Measurements from ENCODE around the gene LYST.
"Not testable (repeated sequence)": the region's sequence is repeated elsewhere in the genome, so short reads cannot be mapped to it uniquely, and the experiment has no call there.

The LYST gene

GRCh38 chr1:235864931-235865525 is 1.7 kb downstream of the LYST start:
- in situ Hi-C loops (cut with HindIII; ENCODE audit: low pct_unique_long_range_greater_than_20kb, low sequenced_read_pairs): no loop called here
- no peak for DNase-seq (ENCODE audit: low read depth in 1 of 2, low spot score in 1 of 2)
- no peak for TF ChIP-seq JUND (IDR thresholded peaks at IDR 0.05; ENCODE audit: low read depth)

GRCh38 chr1:235864469-235864868 is 2.2 kb downstream of the LYST start:
- no peak for TF ChIP-seq JUND (IDR thresholded peaks at IDR 0.05; ENCODE audit: low read depth)
- in situ Hi-C loops (cut with HindIII; ENCODE audit: low pct_unique_long_range_greater_than_20kb, low sequenced_read_pairs): no loop called here
- DNase-seq (ENCODE audit: low read depth in 1 of 2, low spot score in 1 of 2): no peak

- DNase-seq (ENCODE audit: low read depth in 1 of 2, low spot score in 1 of 2): no peak
- in situ Hi-C loops (cut with HindIII; ENCODE audit: low pct_unique_long_range_greater_than_20kb, low sequenced_read_pairs): no loop called here
- TF ChIP-seq JUND (IDR thresholded peaks at IDR 0.05; ENCODE audit: low read depth): no peak
These were observed 3.0 kb downstream of the LYST start for GRCh38 chr1:235863699-235864093.

GRCh38 chr1:235861857-235862256 is 4.8 kb downstream of the LYST start:
- in situ Hi-C loops (cut with HindIII; ENCODE audit: low pct_unique_long_range_greater_than_20kb, low sequenced_read_pairs): no loop called here
- DNase-seq (ENCODE audit: low read depth in 1 of 2, low spot score in 1 of 2): no peak
- no peak for TF ChIP-seq JUND (IDR thresholded peaks at IDR 0.05; ENCODE audit: low read depth)

GRCh38 chr1:235860829-235861228 is 5.9 kb downstream of the LYST start:
- DNase-seq (ENCODE audit: low read depth in 1 of 2, low spot score in 1 of 2): no peak
- no peak for TF ChIP-seq JUND (IDR thresholded peaks at IDR 0.05; ENCODE audit: low read depth)
- in situ Hi-C loops (cut with HindIII; ENCODE audit: low pct_unique_long_range_greater_than_20kb, low sequenced_read_pairs): no loop called here

- TF ChIP-seq JUND (IDR thresholded peaks at IDR 0.05; ENCODE audit: low read depth): no peak
- DNase-seq (ENCODE audit: low read depth in 1 of 2, low spot score in 1 of 2): no peak
- in situ Hi-C loops (cut with HindIII; ENCODE audit: low pct_unique_long_range_greater_than_20kb, low sequenced_read_pairs): no loop called here
These were observed 6.9 kb downstream of the LYST start for GRCh38 chr1:235859789-235860188.

GRCh38 chr1:235858766-235859165 is 7.9 kb downstream of the LYST start:
- DNase-seq (ENCODE audit: low read depth in 1 of 2, low spot score in 1 of 2): no peak
- in situ Hi-C loops (cut with HindIII; ENCODE audit: low pct_unique_long_range_greater_than_20kb, low sequenced_read_pairs): no loop called here
- no peak for TF ChIP-seq JUND (IDR thresholded peaks at IDR 0.05; ENCODE audit: low read depth)

- TF ChIP-seq JUND (IDR thresholded peaks at IDR 0.05; ENCODE audit: low read depth): no peak
- no peak for DNase-seq (ENCODE audit: low read depth in 1 of 2, low spot score in 1 of 2)
- in situ Hi-C loops (cut with HindIII; ENCODE audit: low pct_unique_long_range_greater_than_20kb, low sequenced_read_pairs): no loop called here
These were observed 8.9 kb downstream of the LYST start for GRCh38 chr1:235857756-235858155.

GRCh38 chr1:235855811-235856429 is 10.8 kb downstream of the LYST start:
- in situ Hi-C loops (cut with HindIII; ENCODE audit: low pct_unique_long_range_greater_than_20kb, low sequenced_read_pairs): no loop called here
- DNase-seq (ENCODE audit: low read depth in 1 of 2, low spot score in 1 of 2): no peak

GRCh38 chr1:235854347-235854746 is 12.4 kb downstream of the LYST start:
- DNase-seq (ENCODE audit: low read depth in 1 of 2, low spot score in 1 of 2): no peak
- TF ChIP-seq JUND (IDR thresholded peaks at IDR 0.05; ENCODE audit: low read depth): no peak
- in situ Hi-C loops (cut with HindIII; ENCODE audit: low pct_unique_long_range_greater_than_20kb, low sequenced_read_pairs): no loop called here

More at GRCh38 chr1:235855811-235856429, 10.8 kb downstream of the LYST start:
- no peak for TF ChIP-seq JUND (IDR thresholded peaks at IDR 0.05; ENCODE audit: low read depth)

- no peak for TF ChIP-seq JUND (IDR thresholded peaks at IDR 0.05; ENCODE audit: low read depth)
- DNase-seq (ENCODE audit: low read depth in 1 of 2, low spot score in 1 of 2): no peak
- in situ Hi-C loops (cut with HindIII; ENCODE audit: low pct_unique_long_range_greater_than_20kb, low sequenced_read_pairs): no loop called here
These were observed 13.1 kb downstream of the LYST start for GRCh38 chr1:235853653-235854052.

- in situ Hi-C loops (cut with HindIII; ENCODE audit: low pct_unique_long_range_greater_than_20kb, low sequenced_read_pairs): no loop called here
These were observed 13.8 kb downstream of the LYST start for GRCh38 chr1:235852887-235853286.

GRCh38 chr1:235851939-235852338 is 14.8 kb downstream of the LYST start:
- in situ Hi-C loops (cut with HindIII; ENCODE audit: low pct_unique_long_range_greater_than_20kb, low sequenced_read_pairs): no loop called here
- DNase-seq (ENCODE audit: low read depth in 1 of 2, low spot score in 1 of 2): no peak

More at GRCh38 chr1:235852887-235853286, 13.8 kb downstream of the LYST start:
- TF ChIP-seq JUND (IDR thresholded peaks at IDR 0.05; ENCODE audit: low read depth): no peak
- no peak for DNase-seq (ENCODE audit: low read depth in 1 of 2, low spot score in 1 of 2)

GRCh38 chr1:235848251-235848650 is 18.5 kb downstream of the LYST start:
- DNase-seq (ENCODE audit: low read depth in 1 of 2, low spot score in 1 of 2); in situ Hi-C loops (cut with HindIII; ENCODE audit: low pct_unique_long_range_greater_than_20kb, low sequenced_read_pairs): not testable (repeated sequence)

More at GRCh38 chr1:235851939-235852338, 14.8 kb downstream of the LYST start:
- TF ChIP-seq JUND (IDR thresholded peaks at IDR 0.05; ENCODE audit: low read depth): no peak

- DNase-seq (ENCODE audit: low read depth in 1 of 2, low spot score in 1 of 2); in situ Hi-C loops (cut with HindIII; ENCODE audit: low pct_unique_long_range_greater_than_20kb, low sequenced_read_pairs): not testable (repeated sequence)
These were observed 21.0 kb downstream of the LYST start for GRCh38 chr1:235845656-235846107.

Data from T47D (cell line).